Epithelial cell of proximal tubule (primary cell): ENCODE results near the gene BUB1B. TPM values are rescaled to one million over a fixed set of nuclear protein-coding genes. Genes with fewer than 3 reads are reported as not detected.
"Not testable (repeated sequence)": the region's sequence is repeated elsewhere in the genome, so short reads cannot be mapped to it uniquely, and the experiment has no call there.

ENCODE experiments used
- DNase-seq: peaks from one replicate; pipeline ENCODE4 v3.0.0-alpha.2; 2011; ENCODE audit warnings: low read depth
- H3K4me3 ChIP-seq: 2 replicates; pipeline ENCODE4 v1.5.1; 2011; ENCODE audit warnings: low read depth, mild to moderate bottlenecking, low read length
- CTCF ChIP-seq: conservative IDR thresholded peaks from 2 replicates; pipeline ENCODE4 v1.5.1; 2012; ENCODE audit warnings: low read depth, mild to moderate bottlenecking, low read length
- total RNA-seq: library from RNA; depleted of rRNA; stranded (reverse); fragments of >200 nt; gene quantifications from 2 replicates; pipeline ENCODE4 v1.2.3, GENCODE V29; 2015

The BUB1B gene
- total RNA-seq, 1 donor from 2014 or later, result 86.4 TPM

DNA sequence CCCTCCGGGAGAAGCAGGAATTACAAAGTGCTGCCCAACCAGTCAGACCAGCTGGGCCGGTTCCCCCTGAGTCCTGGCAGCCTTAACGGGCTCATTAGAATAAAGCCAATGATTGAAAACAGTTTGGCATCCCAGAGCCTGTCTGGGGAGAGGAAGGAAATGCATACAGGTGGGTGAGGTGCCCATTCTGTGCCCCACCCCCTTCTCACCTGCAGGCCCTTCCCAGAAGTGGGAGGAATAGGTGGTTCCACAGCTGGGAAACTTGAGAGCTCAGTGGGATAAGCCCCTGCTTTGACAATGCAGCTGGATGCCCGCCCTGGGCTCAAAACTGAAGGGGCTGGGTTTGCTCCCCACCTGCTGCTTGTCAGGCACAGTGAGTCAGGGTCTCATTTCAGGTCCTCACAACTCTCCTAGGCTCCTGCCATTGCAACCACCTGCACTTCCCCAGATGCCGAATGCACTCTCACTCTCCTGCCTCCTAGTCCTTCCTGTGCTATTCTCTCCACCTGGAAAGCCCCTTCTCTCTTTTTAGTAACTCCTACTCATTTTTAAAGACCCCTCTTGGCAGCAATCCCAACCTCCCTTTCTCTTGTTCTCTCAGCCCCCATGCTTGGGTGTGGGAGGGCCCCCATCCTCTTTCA, 5.5 kb upstream of the BUB1B start:
- DNase-seq, result no peak
- no peak overlapping the region for H3K4me3 ChIP-seq
- TF ChIP-seq CTCF, result no peak

DNA sequence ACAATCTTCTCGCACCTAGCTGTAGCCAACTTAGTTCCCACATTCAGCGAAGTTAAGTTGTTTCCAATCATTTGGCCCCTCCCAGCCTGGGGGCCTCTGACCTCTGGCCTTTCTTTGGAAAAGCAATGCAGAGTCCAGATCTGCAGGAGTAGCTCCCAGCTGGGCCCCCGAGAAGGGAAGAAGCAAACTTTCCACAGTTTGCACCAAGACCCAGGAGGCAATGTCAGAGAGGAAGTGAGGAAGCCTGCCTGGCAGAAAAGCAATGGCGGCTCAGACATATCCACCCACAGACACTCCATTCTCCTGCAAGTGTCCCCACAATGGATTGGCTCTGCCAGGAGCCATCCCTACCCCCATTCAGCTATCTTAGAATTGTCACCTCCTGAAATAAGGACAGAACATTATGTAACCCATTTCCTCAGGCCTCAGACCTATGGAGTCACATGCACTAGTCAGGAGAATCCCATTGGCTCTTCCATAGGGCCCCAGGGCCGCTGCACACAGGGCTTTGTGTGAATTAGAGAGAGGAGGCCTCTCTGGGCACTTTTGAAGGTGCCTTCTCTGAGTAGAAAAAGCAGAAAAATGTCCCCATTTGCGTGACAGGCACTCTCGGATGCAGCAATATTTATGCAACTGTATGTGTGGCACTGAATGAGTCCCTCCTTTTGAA, 3.0 kb upstream of the BUB1B start:
- no peak for DNase-seq
- no peak for TF ChIP-seq CTCF
- no peak overlapping the region for H3K4me3 ChIP-seq

DNA sequence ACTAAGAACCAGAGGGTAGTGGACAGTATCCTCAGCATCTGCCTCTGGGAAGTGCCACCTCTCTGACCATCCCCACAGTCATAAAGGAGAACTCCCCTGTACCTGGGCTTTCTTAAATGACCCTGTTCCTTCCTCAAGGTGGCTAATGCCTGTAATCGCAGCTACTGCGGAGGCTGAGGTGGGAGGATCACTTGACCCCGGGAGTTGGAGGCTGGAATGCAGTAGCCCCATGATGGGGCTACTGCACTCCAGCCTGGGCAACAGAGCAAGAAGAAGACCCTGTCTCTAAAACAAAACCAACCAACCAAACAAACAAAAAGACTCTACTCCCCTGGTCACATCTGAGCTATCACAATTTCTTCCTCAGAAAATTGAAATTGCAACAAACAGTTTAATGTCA, 848 bp upstream of the BUB1B start:
- H3K4me3 ChIP-seq, result no peak overlapping the region
- no peak for TF ChIP-seq CTCF
- no peak for DNase-seq

DNA sequence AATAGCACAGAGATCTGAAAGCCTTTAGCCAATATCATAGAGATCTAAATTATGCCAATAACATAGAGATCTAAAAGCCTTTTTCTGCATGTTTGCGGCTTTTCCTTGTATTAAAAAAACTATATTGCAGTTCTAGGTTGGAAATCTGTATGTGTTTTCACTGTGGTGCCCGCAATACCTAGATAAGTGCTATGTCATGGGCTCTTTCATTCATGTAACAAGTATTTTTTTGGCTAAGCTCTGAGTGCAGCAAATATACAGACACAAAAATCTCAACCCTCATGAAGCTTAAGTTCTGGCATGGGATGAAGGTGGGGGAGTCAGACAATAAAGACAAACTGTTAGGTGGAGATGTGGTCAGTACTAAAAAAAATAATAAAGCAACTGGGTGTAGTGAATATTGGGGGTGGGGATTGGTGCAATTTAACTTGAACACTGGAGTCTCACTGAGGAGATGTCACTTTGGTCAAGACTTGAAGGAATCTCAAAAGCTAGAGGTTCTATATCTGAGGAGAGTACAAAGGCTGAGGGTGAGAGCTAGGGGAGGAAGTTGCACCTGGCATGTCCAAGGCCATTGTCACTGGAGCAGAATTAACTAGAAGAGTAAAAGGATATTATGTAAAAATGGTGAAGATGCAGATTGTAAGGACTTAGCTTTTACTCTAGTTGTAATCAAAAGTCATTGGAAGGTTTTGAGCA, 973 bp downstream of the BUB1B start:
- no peak for DNase-seq
- peak overlapping the region; percentile 80 for H3K4me3 ChIP-seq
- TF ChIP-seq CTCF, result no peak

DNA sequence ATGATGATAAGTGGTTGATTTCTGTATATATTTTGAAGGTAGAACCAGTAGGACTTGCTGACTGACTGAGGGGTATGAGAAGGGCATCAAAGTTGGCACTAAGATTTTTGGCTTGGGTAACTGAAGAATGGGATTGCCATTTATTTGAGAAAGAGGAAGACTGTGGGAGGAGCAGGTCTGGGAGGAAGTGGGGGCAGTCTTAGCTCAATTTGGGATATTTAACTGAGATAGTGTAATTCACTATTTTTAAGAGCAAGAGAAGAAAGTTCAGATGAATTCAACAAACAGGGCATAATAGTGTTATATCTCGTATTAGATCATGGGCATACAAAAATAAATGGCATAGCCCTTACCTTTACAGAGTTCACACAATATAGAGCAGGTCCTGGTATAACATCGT, 1.7 kb downstream of the BUB1B start:
- DNase-seq, result no peak
- peak overlapping the region; percentile 80 for H3K4me3 ChIP-seq
- no peak for TF ChIP-seq CTCF

- no peak overlapping the region for H3K4me3 ChIP-seq
- DNase-seq, result no peak
- no peak for TF ChIP-seq CTCF
Observed at GRCh38 chr15:40163657-40164416, 3.0 kb downstream of the BUB1B start.

GRCh38 chr15:40167374-40167773, 6.5 kb downstream of the BUB1B start:
- DNase-seq, H3K4me3 ChIP-seq: not testable (repeated sequence)
